HepG2 (cell line): ENCODE measurements around the gene KNCN. TPM values are rescaled to one million over a fixed set of nuclear protein-coding genes. Genes with fewer than 3 reads are reported as not detected.

Source experiments
- ATAC-seq: fragments of 200-7000 bp; cut with Tn5 transposase; 3 replicates; pipeline ENCODE4 v1.9.1; 2020; ENCODE audit warnings: mild to moderate bottlenecking, moderate library complexity
- BruUV-seq: library from RNA; stranded (reverse); fragments of 400-500 nt; replicated peaks from 2 replicates; lab custom pipeline; 2021; lab: Mats Ljungman, UMichigan
- CTCF ChIA-PET: fragments of 300-600 bp; formaldehyde crosslinking; extraction: SDS; loops from one replicate; lab custom pipeline; 2021; ENCODE audit warnings: low total read pairs, inconsistent platforms, low intra/inter-chr PET ratio; lab: Yijun Ruan, JAX
- POLR2A ChIA-PET: fragments of 350-600 bp; sonication (Branson Sonifier 250); formaldehyde crosslinking; loops from one replicate; lab custom pipeline; 2020; ENCODE audit warnings: antibody characterized with exemption, inconsistent platforms; lab: Yijun Ruan, JAX
- DNase-seq: peaks from one replicate; pipeline ENCODE4 v3.0.0-alpha.2; 2015; ENCODE audit warnings: low spot score
- FAIRE-seq: peaks from 3 replicates; lab custom pipeline; 2011; peaks lifted over from hg19 to GRCh38; lab: Jason Lieb, UNC
- H2AFZ ChIP-seq: one replicate; pipeline ENCODE4 v1.6.1; 2011; ENCODE audit warnings: low read length, inconsistent platforms
- H3K27ac ChIP-seq: fragments of 300-600 bp; 3 replicates; pipeline ENCODE4 v1.8.0; 2011; ENCODE audit warnings: mixed run types, mild to moderate bottlenecking, mixed read lengths, low read length, inconsistent platforms; ENCODE audit not compliant: insufficient read depth; ENCODE audit errors: extremely low read length
- H3K27me3 ChIP-seq, 2 experiments: fragments of 200-600 bp in 1 of 2; 2 replicates in 1 of 2; 3 replicates in 1 of 2; pipeline versions ENCODE4 v1.6.0 to v1.8.0; 2011; ENCODE audit warnings: low read length in 2 of 2, mild to moderate bottlenecking in 2 of 2, moderate library complexity in 2 of 2, inconsistent platforms in 1 of 2; ENCODE audit not compliant: insufficient read depth in 2 of 2, control insufficient read depth in 1 of 2
- H3K36me3 ChIP-seq, 2 experiments: fragments of 200-600 bp in 1 of 2; replicated peaks in 1 of 2; 2 replicates in 1 of 2; 3 replicates in 1 of 2; pipeline versions ENCODE4 v1.5.1 to v1.8.0; 2011; ENCODE audit warnings: low read length in 2 of 2, inconsistent platforms in 1 of 2; ENCODE audit not compliant: insufficient read depth in 2 of 2, control insufficient read depth in 1 of 2
- H3K4me1 ChIP-seq: 2 replicates; pipeline ENCODE4 v1.5.1; 2012; ENCODE audit warnings: low read length, inconsistent platforms; ENCODE audit not compliant: insufficient read depth
- H3K4me2 ChIP-seq: 2 replicates; pipeline ENCODE4 v1.6.0; 2011; ENCODE audit warnings: low read depth, low read length, inconsistent platforms
- H3K4me3 ChIP-seq, 3 experiments: fragments of 200-600 bp in 1 of 3; sonication (generic), shearing (Covaris generic) in 1 of 3; replicated peaks in 1 of 3; 2 replicates each; pipeline ENCODE4 v1.5.1; 2011 to 2016; ENCODE audit warnings: low read length in 3 of 3, inconsistent platforms in 2 of 3, low read depth in 2 of 3, mild to moderate bottlenecking in 2 of 3, control low read depth in 1 of 3, mixed read lengths in 1 of 3; ENCODE audit not compliant: insufficient read depth in 1 of 3
- H3K79me2 ChIP-seq: one replicate; pipeline ENCODE4 v1.6.1; 2011; ENCODE audit warnings: low read length, inconsistent platforms; ENCODE audit not compliant: insufficient read depth
- H3K9ac ChIP-seq: 2 replicates; pipeline ENCODE4 v1.6.0; 2011; ENCODE audit warnings: mild to moderate bottlenecking, low read depth, low read length, inconsistent platforms; ENCODE audit not compliant: insufficient read depth
- H3K9me3 ChIP-seq: 2 replicates; pipeline ENCODE4 v1.5.1; 2012; ENCODE audit warnings: mild to moderate bottlenecking, low read length
- H4K20me1 ChIP-seq: 2 replicates; pipeline ENCODE4 v1.6.0; 2011; ENCODE audit warnings: inconsistent platforms, mild to moderate bottlenecking, low read length, moderate library complexity; ENCODE audit not compliant: insufficient read depth
- ARNT ChIP-seq: fragments of 450-650 bp; IDR thresholded peaks from 2 replicates; pipeline ENCODE4 v1.6.1; 2017
- GZF1 ChIP-seq: sonication (generic); formaldehyde crosslinking; IDR thresholded peaks from 2 replicates; pipeline ENCODE4 v1.5.1; 2020; ENCODE audit warnings: mild to moderate bottlenecking, missing genetic modification reagents
- HDAC6 ChIP-seq: fragments of 200-600 bp; sonication (generic); IDR thresholded peaks from 2 replicates; pipeline ENCODE4 v1.7.0; 2017; ENCODE audit warnings: mild to moderate bottlenecking, antibody characterized with exemption, low read length, low read depth
- PRPF4 ChIP-seq: fragments of 200-400 bp; formaldehyde crosslinking; IDR thresholded peaks from 2 replicates; pipeline ENCODE4 v1.6.1; 2016; ENCODE audit warnings: low read length, low read depth; ENCODE audit not compliant: poor library complexity, severe bottlenecking
- SSRP1 ChIP-seq: IDR thresholded peaks from 2 replicates; pipeline ENCODE4 v1.6.1; 2016; ENCODE audit warnings: control low read depth
- ZC3H4 ChIP-seq: sonication (generic); formaldehyde crosslinking; IDR thresholded peaks from 2 replicates; pipeline ENCODE4 v1.4.0; 2020; ENCODE audit warnings: missing genetic modification reagents, borderline replicate concordance
- ZMYM2 ChIP-seq: sonication (generic); formaldehyde crosslinking; IDR thresholded peaks from 2 replicates; pipeline ENCODE4 v1.8.0; 2022; ENCODE audit warnings: mild to moderate bottlenecking, missing genetic modification reagents
- ZNF382 ChIP-seq: sonication (generic); formaldehyde crosslinking; IDR thresholded peaks from 2 replicates; pipeline ENCODE4 v1.5.0; 2020; ENCODE audit warnings: missing genetic modification reagents, mild to moderate bottlenecking, borderline replicate concordance
- ZNF446 ChIP-seq: sonication (generic); formaldehyde crosslinking; IDR thresholded peaks from 2 replicates; pipeline ENCODE4 v1.5.0; 2020; ENCODE audit warnings: mild to moderate bottlenecking, missing genetic modification reagents
- WGBS: methylation state at CpG from one replicate; pipeline ENCODE4 v1.1.6; 2017; ENCODE audit warnings: low lambda C conversion rate; 5-methylcytosine and 5-hydroxymethylcytosine counted together
- in situ Hi-C: cut with HindIII; loops from 2 replicates; pipeline ENCODE4 v1.10.0; 2017; ENCODE audit warnings: low pct_unique_long_range_greater_than_20kb; ENCODE audit not compliant: extremely low pct_ligation_motif_present
- intact Hi-C: fragments of 100-400 bp; cut with micrococcal nuclease; formaldehyde crosslinking; loops from one replicate; pipeline ENCODE4 v1.10.0; 2022; ENCODE audit not compliant: unreplicated experiment
- polyA plus RNA-seq, 8 experiments: library from polyadenylated mRNA; depleted of rRNA in 3 of 8; stranded (reverse) in 7 of 8; unstranded in 1 of 8; fragments of >200 nt; fragmentation: Illumina TruSeq in 4 of 8; extraction: Trizol in 4 of 8; gene quantifications; 2 replicates each; pipeline versions ENCODE4 v1.2.1 to v1.2.3, GENCODE V29; 2011 to 2016; ENCODE audit warnings: low read depth in 4 of 8, missing spikeins in 1 of 8, mixed read lengths in 1 of 8; ENCODE audit not compliant: insufficient read depth in 1 of 8
- total RNA-seq, 5 experiments: library from RNA; depleted of rRNA; stranded (reverse); fragments of >200 nt; fragmentation: Illumina TruSeq; extraction: Trizol; gene quantifications; 2 replicates each; pipeline ENCODE4 v1.2.3, GENCODE V29; 2016; ENCODE audit warnings: low read depth in 1 of 5
- TF ChIP-seq, protein P1 (sequence below): sonication (generic); formaldehyde crosslinking; IDR thresholded peaks from one replicate; pipeline ENCODE4 v1.5.1; 2020; ENCODE audit warnings: mild to moderate bottlenecking, missing genetic modification reagents; ENCODE audit errors: not compliant biosample characterization
- TF ChIP-seq, protein P2 (sequence below): fragments of 450-650 bp; IDR thresholded peaks from 2 replicates; pipeline ENCODE4 v1.6.1; 2016
- TF ChIP-seq, protein P3 (sequence below): sonication (generic); formaldehyde crosslinking; conservative IDR thresholded peaks from 2 replicates; pipeline ENCODE4 v1.4.0; 2020; ENCODE audit warnings: missing genetic modification reagents

The KNCN gene
- total and polyA plus RNA-seq, 2 of the 13 experiments (the other 11 are each of a cell fraction or from before 2014, with no cell fraction given): not detected

DNA sequence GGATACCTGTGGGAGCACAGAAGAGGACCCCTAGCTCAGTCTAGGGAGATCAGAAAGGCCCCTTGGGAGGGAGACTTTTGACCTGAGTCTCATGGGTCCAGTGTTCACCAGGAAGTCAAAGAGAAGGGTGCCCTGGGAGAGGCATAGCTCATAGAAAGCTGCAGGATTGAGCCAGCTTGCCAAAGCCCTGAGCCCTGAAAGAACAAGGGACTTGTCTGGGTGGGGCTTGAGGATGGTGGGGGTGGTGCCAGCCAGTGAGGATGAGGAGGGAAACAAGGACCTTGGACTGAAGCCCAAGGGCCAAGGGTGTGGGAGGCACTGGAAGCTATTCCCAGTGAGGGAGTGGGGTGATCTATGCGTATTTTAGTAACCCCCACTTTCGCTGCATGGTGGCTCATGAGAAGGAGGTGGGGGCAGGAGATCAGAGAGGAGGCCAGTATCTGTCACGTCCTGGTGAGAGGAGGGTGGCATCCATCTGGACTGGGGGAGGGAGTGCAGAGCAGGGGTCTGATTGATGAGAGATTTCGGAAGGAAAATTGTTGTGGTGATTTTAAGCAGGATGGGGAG is 33.4 kb downstream of the KNCN start (continued):
- TF ChIP-seq, protein P1, sequence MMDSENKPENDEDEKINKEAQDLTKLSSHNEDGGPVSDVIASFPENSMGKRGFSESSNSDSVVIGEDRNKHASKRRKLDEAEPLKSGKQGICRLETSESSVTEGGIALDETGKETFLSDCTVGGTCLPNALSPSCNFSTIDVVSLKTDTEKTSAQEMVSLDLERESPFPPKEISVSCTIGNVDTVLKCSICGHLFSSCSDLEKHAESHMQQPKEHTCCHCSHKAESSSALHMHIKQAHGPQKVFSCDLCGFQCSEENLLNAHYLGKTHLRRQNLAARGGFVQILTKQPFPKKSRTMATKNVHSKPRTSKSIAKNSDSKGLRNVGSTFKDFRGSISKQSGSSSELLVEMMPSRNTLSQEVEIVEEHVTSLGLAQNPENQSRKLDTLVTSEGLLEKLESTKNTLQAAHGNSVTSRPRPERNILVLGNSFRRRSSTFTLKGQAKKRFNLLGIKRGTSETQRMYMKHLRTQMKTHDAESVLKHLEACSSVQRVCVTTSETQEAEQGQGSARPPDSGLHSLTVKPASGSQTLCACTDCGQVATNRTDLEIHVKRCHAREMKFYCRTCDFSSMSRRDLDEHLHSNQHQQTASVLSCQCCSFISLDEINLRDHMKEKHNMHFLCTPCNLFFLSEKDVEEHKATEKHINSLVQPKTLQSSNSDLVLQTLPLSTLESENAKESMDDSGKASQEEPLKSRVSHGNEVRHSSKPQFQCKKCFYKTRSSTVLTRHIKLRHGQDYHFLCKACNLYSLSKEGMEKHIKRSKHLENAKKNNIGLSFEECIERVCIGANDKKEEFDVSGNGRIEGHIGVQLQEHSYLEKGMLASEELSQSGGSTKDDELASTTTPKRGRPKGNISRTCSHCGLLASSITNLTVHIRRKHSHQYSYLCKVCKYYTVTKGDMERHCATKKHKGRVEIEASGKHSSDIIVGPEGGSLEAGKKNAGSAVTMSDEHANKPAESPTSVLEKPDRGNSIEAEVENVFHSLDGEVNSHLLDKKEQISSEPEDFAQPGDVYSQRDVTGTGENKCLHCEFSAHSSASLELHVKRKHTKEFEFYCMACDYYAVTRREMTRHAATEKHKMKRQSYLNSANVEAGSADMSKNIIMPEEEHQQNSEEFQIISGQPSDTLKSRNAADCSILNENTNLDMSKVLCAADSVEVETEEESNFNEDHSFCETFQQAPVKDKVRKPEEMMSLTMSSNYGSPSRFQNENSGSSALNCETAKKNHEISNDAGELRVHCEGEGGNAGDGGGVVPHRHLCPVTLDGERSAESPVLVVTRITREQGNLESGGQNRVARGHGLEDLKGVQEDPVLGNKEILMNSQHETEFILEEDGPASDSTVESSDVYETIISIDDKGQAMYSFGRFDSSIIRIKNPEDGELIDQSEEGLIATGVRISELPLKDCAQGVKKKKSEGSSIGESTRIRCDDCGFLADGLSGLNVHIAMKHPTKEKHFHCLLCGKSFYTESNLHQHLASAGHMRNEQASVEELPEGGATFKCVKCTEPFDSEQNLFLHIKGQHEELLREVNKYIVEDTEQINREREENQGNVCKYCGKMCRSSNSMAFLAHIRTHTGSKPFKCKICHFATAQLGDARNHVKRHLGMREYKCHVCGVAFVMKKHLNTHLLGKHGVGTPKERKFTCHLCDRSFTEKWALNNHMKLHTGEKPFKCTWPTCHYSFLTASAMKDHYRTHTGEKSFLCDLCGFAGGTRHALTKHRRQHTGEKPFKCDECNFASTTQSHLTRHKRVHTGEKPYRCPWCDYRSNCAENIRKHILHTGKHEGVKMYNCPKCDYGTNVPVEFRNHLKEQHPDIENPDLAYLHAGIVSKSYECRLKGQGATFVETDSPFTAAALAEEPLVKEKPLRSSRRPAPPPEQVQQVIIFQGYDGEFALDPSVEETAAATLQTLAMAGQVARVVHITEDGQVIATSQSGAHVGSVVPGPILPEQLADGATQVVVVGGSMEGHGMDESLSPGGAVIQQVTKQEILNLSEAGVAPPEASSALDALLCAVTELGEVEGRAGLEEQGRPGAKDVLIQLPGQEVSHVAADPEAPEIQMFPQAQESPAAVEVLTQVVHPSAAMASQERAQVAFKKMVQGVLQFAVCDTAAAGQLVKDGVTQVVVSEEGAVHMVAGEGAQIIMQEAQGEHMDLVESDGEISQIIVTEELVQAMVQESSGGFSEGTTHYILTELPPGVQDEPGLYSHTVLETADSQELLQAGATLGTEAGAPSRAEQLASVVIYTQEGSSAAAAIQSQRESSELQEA: no peak
- no peak for TF ChIP-seq PRPF4

DNA sequence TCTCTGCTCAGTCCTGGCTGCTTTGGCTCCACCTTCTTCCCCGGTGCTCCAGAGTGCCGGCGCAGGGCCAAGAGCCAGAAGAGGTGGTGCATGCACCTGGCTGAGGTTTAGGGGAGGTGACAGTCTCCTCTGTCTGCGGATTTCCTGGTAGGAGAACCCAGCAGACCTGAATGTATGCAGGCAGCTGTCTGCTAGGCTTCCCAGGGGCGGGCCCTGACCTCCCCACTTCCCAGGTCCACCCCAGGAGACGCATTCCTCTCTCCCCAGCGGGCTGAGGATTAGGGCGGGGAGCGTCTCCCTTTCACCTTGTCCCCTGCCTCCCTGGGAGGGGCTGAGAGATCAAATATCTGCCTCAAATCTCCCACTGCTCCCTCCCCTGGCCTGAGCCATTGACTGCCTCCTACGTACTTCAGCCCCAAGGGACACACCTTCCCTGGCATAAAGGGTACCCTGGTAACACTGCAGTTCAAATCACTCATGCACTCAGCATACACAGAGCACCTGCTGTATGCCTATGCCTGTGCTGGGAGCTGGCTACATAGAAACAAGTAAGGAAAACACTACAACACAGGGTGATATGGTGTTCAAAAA is 34.3 kb downstream of the KNCN start:
- in situ Hi-C loops: no loop called here
- no peak overlapping the region for H3K4me3 ChIP-seq
- DNase-seq: no peak

More for the DNA sequence above, 34.3 kb downstream of the KNCN start:
- FAIRE-seq: no peak
- H3K27me3 ChIP-seq: peaks cover 6 to 29% of the 10 kb centered on the region in 2 experiments; a peak in 3 of 5 replicates
- H3K36me3 ChIP-seq: no peaks in the 10 kb centered on the region
- WGBS: 0% methylated on average over 4 of the region's 10 CpGs
- intact Hi-C loops: no loop called here
- CTCF ChIA-PET: no interaction called here
- no TSS peak for BruUV-seq
- no peak for ATAC-seq
- no peak for TF ChIP-seq ZC3H4 (CRISPR knock-in tag)
- no peak for TF ChIP-seq HDAC6
- TF ChIP-seq ZNF382 (CRISPR knock-in tag): no peak
- TF ChIP-seq ARNT: no peak
- no peak for TF ChIP-seq ZMYM2 (CRISPR knock-in tag)
- TF ChIP-seq GZF1: no peak
- no peak for TF ChIP-seq ZNF446 (CRISPR knock-in tag)
- no peak for TF ChIP-seq SSRP1
- TF ChIP-seq, protein P2, sequence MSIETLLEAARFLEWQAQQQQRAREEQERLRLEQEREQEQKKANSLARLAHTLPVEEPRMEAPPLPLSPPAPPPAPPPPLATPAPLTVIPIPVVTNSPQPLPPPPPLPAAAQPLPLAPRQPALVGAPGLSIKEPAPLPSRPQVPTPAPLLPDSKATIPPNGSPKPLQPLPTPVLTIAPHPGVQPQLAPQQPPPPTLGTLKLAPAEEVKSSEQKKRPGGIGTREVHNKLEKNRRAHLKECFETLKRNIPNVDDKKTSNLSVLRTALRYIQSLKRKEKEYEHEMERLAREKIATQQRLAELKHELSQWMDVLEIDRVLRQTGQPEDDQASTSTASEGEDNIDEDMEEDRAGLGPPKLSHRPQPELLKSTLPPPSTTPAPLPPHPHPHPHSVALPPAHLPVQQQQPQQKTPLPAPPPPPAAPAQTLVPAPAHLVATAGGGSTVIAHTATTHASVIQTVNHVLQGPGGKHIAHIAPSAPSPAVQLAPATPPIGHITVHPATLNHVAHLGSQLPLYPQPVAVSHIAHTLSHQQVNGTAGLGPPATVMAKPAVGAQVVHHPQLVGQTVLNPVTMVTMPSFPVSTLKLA: no peak
- TF ChIP-seq, protein P3, sequence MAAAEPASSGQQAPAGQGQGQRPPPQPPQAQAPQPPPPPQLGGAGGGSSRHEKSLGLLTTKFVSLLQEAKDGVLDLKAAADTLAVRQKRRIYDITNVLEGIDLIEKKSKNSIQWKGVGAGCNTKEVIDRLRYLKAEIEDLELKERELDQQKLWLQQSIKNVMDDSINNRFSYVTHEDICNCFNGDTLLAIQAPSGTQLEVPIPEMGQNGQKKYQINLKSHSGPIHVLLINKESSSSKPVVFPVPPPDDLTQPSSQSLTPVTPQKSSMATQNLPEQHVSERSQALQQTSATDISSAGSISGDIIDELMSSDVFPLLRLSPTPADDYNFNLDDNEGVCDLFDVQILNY (CRISPR knock-in tag): no peak
- TF ChIP-seq, all 625 proteins: peak for 0
- Histone ChIP-seq H3K79me2 (no peaks in the 10 kb centered on the region), H4K20me1 (no peaks in the 10 kb centered on the region), H3K27ac (no peak overlapping the region), H3K9me3 (no peaks in the 10 kb centered on the region), H2AFZ (no peak overlapping the region), H3K9ac (no peak overlapping the region), H3K4me2 (no peak overlapping the region), H3K4me1 (peaks cover 20% of the 10 kb centered on the region; the same call in 1 of the 2 replicates)
- POLR2A ChIA-PET: no interaction called here
